Muscle of back (tissue), 10 donors: ENCODE measurements around the gene NAAA. TPM values are rescaled to one million over a fixed set of nuclear protein-coding genes. Genes with fewer than 3 reads are reported as not detected.

Experiments used
- polyA plus RNA-seq, 10 donors: library from polyadenylated mRNA; unstranded; fragments of 120-200 nt; gene quantifications; one replicate each; pipeline ENCODE4 v1.2.1, GENCODE V29; 2013; ENCODE audit not compliant: insufficient read length in 10 of 10

Gene NAAA
- polyA plus RNA-seq, 10 donors, result 8.6 to 18.6 (median 13.5) TPM

Other genes starting within 250 kb of the NAAA start
- 100 to 1,000 TPM; 135 to 290 (median 200) TPM for gene USO1, start 216.4 kb downstream of the NAAA start, polyA plus RNA-seq
- under 1 TPM in 3 of 10 donors, not detected in 7; 0.07 to 0.54 (median 0.13) TPM for gene PPEF2, start 38.6 kb downstream of the NAAA start, polyA plus RNA-seq
- 10 to 100 TPM; 24.7 to 33.6 (median 28.5) TPM for gene SDAD1, start 49.9 kb upstream of the NAAA start, polyA plus RNA-seq
- gene CXCL9, start 66.5 kb upstream of the NAAA start, polyA plus RNA-seq, result under 1 TPM in 9 of 10 donors, not detected in 1; 0.04 to 0.59 (median 0.20) TPM
- gene CXCL10, start 82.5 kb upstream of the NAAA start, polyA plus RNA-seq, result under 1 TPM in 8 of 10 donors, not detected in 2; 0.26 to 0.73 (median 0.40) TPM
- gene CXCL11, start 95.1 kb upstream of the NAAA start, polyA plus RNA-seq, result under 1 TPM in 2 of 10 donors, not detected in 8; 0.13 to 0.34 TPM
- 10 to 100 TPM; 13.4 to 45.6 (median 26.2) TPM for gene ART3, start 133.7 kb upstream of the NAAA start, polyA plus RNA-seq
- 10 to 100 TPM; 28.7 to 67.6 (median 39.1) TPM for gene NUP54, start 207.4 kb upstream of the NAAA start, polyA plus RNA-seq